GM13977 (cell line): ENCODE measurements around the gene TBX2.

Experiments
- DNase-seq: peaks from one replicate; pipeline ENCODE4 v3.0.0; 2012; ENCODE audit warnings: low spot score
- CTCF ChIP-seq: IDR thresholded peaks from 2 replicates; pipeline ENCODE4 v1.5.1; 2012; ENCODE audit warnings: mild to moderate bottlenecking, control low read depth; ENCODE audit not compliant: insufficient read depth; ENCODE audit errors: extremely low read depth, missing control alignments
- in situ Hi-C: fragments of 300-500 bp; cut with MboI; formaldehyde crosslinking; loops from one replicate; pipeline ENCODE4 v1.12.0; 2022; ENCODE audit warnings: low sequenced_read_pairs, low pct_unique_long_range_greater_than_20kb, mixed read lengths, inconsistent platforms; ENCODE audit not compliant: unreplicated experiment

TBX2 gene

GRCh38 chr17:61391595-61392291, 7.9 kb upstream of the TBX2 start:
- in situ Hi-C loops, result loop anchor here (10.0 kb wide), 2 partner anchors 63 to 667 kb away; partner anchors contain the start of gene TBX4
- TF ChIP-seq CTCF, result no peak
- DNase-seq, result no peak

GRCh38 chr17:61392679-61393078, 7.0 kb upstream of the TBX2 start:
- TF ChIP-seq CTCF, result no peak
- no peak for DNase-seq
- in situ Hi-C loops, result loop anchor here (10.0 kb wide), 2 partner anchors 62 to 668 kb away; partner anchors contain the start of gene TBX4

GRCh38 chr17:61393550-61393903, 6.1 kb upstream of the TBX2 start:
- in situ Hi-C loops, result loop anchor here (10.0 kb wide), 2 partner anchors 61 to 669 kb away; partner anchors contain the start of gene TBX4
- DNase-seq, result no peak
- peak; percentile 25 for TF ChIP-seq CTCF

- no peak for TF ChIP-seq CTCF
- DNase-seq, result no peak
- in situ Hi-C loops, result loop anchor here (10.0 kb wide), 2 partner anchors 61 to 669 kb away; partner anchors contain the start of gene TBX4
Measured at GRCh38 chr17:61393904-61394629, 5.6 kb upstream of the TBX2 start.

- in situ Hi-C loops, result loop anchor here (10.0 kb wide), 2 partner anchors 60 to 670 kb away; partner anchors contain the start of gene TBX4
- no peak for DNase-seq
- no peak for TF ChIP-seq CTCF
Measured at GRCh38 chr17:61394630-61395408, 4.8 kb upstream of the TBX2 start.

GRCh38 chr17:61395409-61395982, 4.1 kb upstream of the TBX2 start:
- no peak for DNase-seq
- in situ Hi-C loops, result loop anchor here (10.0 kb wide), 2 partner anchors 59 to 671 kb away; partner anchors contain the start of gene TBX4
- TF ChIP-seq CTCF, result no peak
